Heart right ventricle (tissue), 16 donors: ENCODE results near the gene RTCA. TPM values are rescaled to one million over a fixed set of nuclear protein-coding genes. Genes with fewer than 3 reads are reported as not detected.

Experiments used
- ATAC-seq, 8 donors: fragments of 200-7000 bp; cut with Tn5 transposase; one replicate each; pipeline ENCODE4 v1.9.1; 2020; ENCODE audit warnings: mild to moderate bottlenecking in 8 of 8, moderate library complexity in 8 of 8, moderate number of reproducible peaks in 1 of 8
- DNase-seq, 2 donors: peaks; one replicate each; pipeline ENCODE4 v3.0.0-alpha.2; 2020
- H3K27ac ChIP-seq, 10 donors: fragments of 200-600 bp; sonication (generic) in 2 of 10; one replicate each; pipeline versions ENCODE4 v1.5.0 to v1.8.0; 2020 to 2022; ENCODE audit warnings: mild to moderate bottlenecking in 3 of 10
- H3K27me3 ChIP-seq, 7 donors: fragments of 200-600 bp; one replicate each; pipeline ENCODE4 v1.8.0; 2021 to 2022; ENCODE audit warnings: mild to moderate bottlenecking in 2 of 7
- H3K36me3 ChIP-seq, 9 donors: fragments of 200-600 bp; sonication (generic) in 1 of 9; one replicate each; pipeline versions ENCODE4 v1.5.0 to v1.8.0; 2020 to 2022; ENCODE audit warnings: mild to moderate bottlenecking in 2 of 9
- H3K4me1 ChIP-seq, 9 donors: fragments of 200-600 bp; sonication (generic) in 1 of 9; one replicate each; pipeline versions ENCODE4 v1.5.0 to v1.8.0; 2020 to 2022; ENCODE audit warnings: mild to moderate bottlenecking in 4 of 9
- H3K4me3 ChIP-seq, 10 donors: fragments of 200-600 bp; sonication (generic) in 2 of 10; one replicate each; pipeline versions ENCODE4 v1.5.0 to v1.8.0; 2020 to 2022; ENCODE audit warnings: mild to moderate bottlenecking in 7 of 10, moderate library complexity in 2 of 10
- H3K9me3 ChIP-seq, 11 donors: fragments of 200-600 bp in 10 of 11; sonication (generic) in 2 of 11; one replicate each; pipeline versions ENCODE4 v1.5.0 to v1.8.0; 2013 to 2022; ENCODE audit warnings: mild to moderate bottlenecking in 2 of 11, control low read depth in 1 of 11, moderate library complexity in 1 of 11
- CTCF ChIP-seq, 9 donors: fragments of 200-600 bp; sonication (generic) in 2 of 9; IDR thresholded peaks; one replicate each; pipeline versions ENCODE4 v1.5.0 to v1.8.0; 2021 to 2022; ENCODE audit warnings: antibody characterized with exemption in 9 of 9, mild to moderate bottlenecking in 5 of 9, moderate library complexity in 1 of 9
- WGBS, 2 donors: extraction: QIAGEN DNeasy Blood & Tissue Kit; methylation state at CpG; one replicate each; pipeline ENCODE4 v1.1.7; 2013; ENCODE audit warnings: inconsistent platforms in 1 of 2; 5-methylcytosine and 5-hydroxymethylcytosine counted together
- intact Hi-C, 10 donors: fragments of 100-400 bp; cut with DNase I; formaldehyde crosslinking; loops; one replicate each; pipeline versions ENCODE4 v1.11.1 to v1.14.2; 2022
- polyA plus RNA-seq, 2 donors: library from polyadenylated mRNA; stranded (reverse); fragments of 200-250 nt; gene quantifications; one replicate each; pipeline ENCODE4 v1.2.3, GENCODE V29; 2013
- total RNA-seq, 10 donors: library from RNA; stranded (reverse); fragmentation: NEBNext Ultra II Directional in 3 of 10; extraction: Animal tissue kit (Norgen Biotek cat#: 25700) in 3 of 10; gene quantifications; one replicate each; pipeline versions ENCODE4 v1.2.1 to v1.2.4, GENCODE V29; 2021 to 2023
- donor health status: Arrhythmogenic right ventricular cardiomyopathy.
- donor health status: ischemic (EF 13 %, LVEDD 7.1; RV severe dilation, severe dysfunction).
- donor health status: healthy with polysubstance abuse.
- donor health status: DM: no; HTN: yes; CAD: no.
- donor health status: DM: no; HTN: no; CAD: no.
- donor health status: ischemic (EF 25% LVEDD 6.9; RV normal size, moderate dysfunction).
- donor health status: ischemic (EF 25% LVEDD 5.7; RV mildly dilated, moderate dysfunction).
- donor health status: healthy.
- donor health status: DM: yes; HTN: yes; CAD: no.
- donor health status: Ischemic cardiomyopathy.
- donor health status: ischemic (EF 35%, LVEDD 5.7; RV mildly dilated, moderate dysfunction).
- donor health status: nonischemic (EF 11% LVEDD 7.7; RV severe dilation, severe dysfunction).
- donor health status: DM: yes; HTN: yes; CAD: no.
- donor health status: PGD.
- donor health status: ischemic (EF 29% LVEDD 5.4; RV normal size, mild dysfunction).
- donor health status: nonischemic (EF 23%, LVEDD 6.1; RV moderate dilation, normal function).

Gene RTCA
- total and polyA plus RNA-seq, 12 donors = 17.1 to 44.8 (median 36.7) TPM

GRCh38 chr1:100299521-100300222, 33.7 kb downstream of the RTCA start:
- intact Hi-C loops = loop anchor here in 1 of 10 donors (10.0 kb wide), 1 partner anchor 145 kb away; no protein-coding TSS in a partner anchor
- Histone ChIP-seq H3K27ac (no peak overlapping the region), H3K27me3 (no peaks in the 10 kb centered on the region), H3K9me3 (peaks cover 0 to 5% (median 0%) of the 10 kb centered on the region in 11 donors), H3K4me3 (no peak overlapping the region), H3K4me1 (no peaks in the 10 kb centered on the region), H3K36me3 (peaks cover 0 to 3% (median 0%) of the 10 kb centered on the region in 9 donors)
- DNase-seq (no peak), ATAC-seq (no peak)
- WGBS, 2 donors = 82 to 88% methylated on average over 6 of the region's 6 CpGs
- no peak for TF ChIP-seq CTCF (IDR thresholded peaks at IDR 0.05)

GRCh38 chr1:100300691-100301090, 34.7 kb downstream of the RTCA start:
- H3K36me3 ChIP-seq = no peaks in the 10 kb centered on the region
- no peaks in the 10 kb centered on the region for H3K27me3 ChIP-seq
- H3K9me3 ChIP-seq = peaks cover 0 to 5% (median 0%) of the 10 kb centered on the region in 11 donors
- 95 to 97% methylated on average over 5 of the region's 5 CpGs for WGBS, 2 donors
- intact Hi-C loops = no loop called here
- H3K4me3 ChIP-seq = no peak overlapping the region
- ATAC-seq = no peak
- no peak for DNase-seq
- H3K27ac ChIP-seq = no peak overlapping the region
- TF ChIP-seq CTCF (IDR thresholded peaks at IDR 0.05) = no peak
- H3K4me1 ChIP-seq = no peaks in the 10 kb centered on the region

- Histone ChIP-seq H3K27me3 (no peaks in the 10 kb centered on the region), H3K9me3 (no peaks in the 10 kb centered on the region), H3K27ac (no peak overlapping the region), H3K4me1 (no peaks in the 10 kb centered on the region), H3K36me3 (no peaks in the 10 kb centered on the region), H3K4me3 (no peak overlapping the region)
- intact Hi-C loops = no loop called here
- DNase-seq (no peak), ATAC-seq (no peak)
- WGBS, 2 donors = 90 to 96% methylated on average over 2 of the region's 2 CpGs
- TF ChIP-seq CTCF (IDR thresholded peaks at IDR 0.05) = no peak
Observed at GRCh38 chr1:100302739-100303138, 36.7 kb downstream of the RTCA start.

GRCh38 chr1:100304227-100304626, 38.2 kb downstream of the RTCA start:
- no peaks in the 10 kb centered on the region for H3K4me1 ChIP-seq
- H3K27ac ChIP-seq = no peak overlapping the region
- no peaks in the 10 kb centered on the region for H3K9me3 ChIP-seq
- no peak overlapping the region for H3K4me3 ChIP-seq
- no peak for TF ChIP-seq CTCF (IDR thresholded peaks at IDR 0.05)
- ATAC-seq (no peak), DNase-seq (no peak)
- H3K36me3 ChIP-seq = no peaks in the 10 kb centered on the region
- no peaks in the 10 kb centered on the region for H3K27me3 ChIP-seq
- 85 to 88% methylated on average over 2 of the region's 2 CpGs for WGBS, 2 donors
- intact Hi-C loops = no loop called here
